NB4 (cell line): ENCODE results near the gene GADL1.

Experiments
- DNase-seq: peaks from one replicate; pipeline ENCODE4 v3.0.0; 2010; ENCODE audit warnings: low read depth
- H3K4me3 ChIP-seq: one replicate; pipeline ENCODE4 v1.5.1; 2011; ENCODE audit warnings: mild to moderate bottlenecking, low read depth, low read length, moderate library complexity
- MYC ChIP-seq: IDR thresholded peaks from 2 replicates; pipeline ENCODE4 v1.6.1; 2011; ENCODE audit warnings: low read depth, low read length
- POLR2A ChIP-seq: IDR thresholded peaks from 2 replicates; pipeline ENCODE4 v1.6.1; 2011; ENCODE audit warnings: mild to moderate bottlenecking; ENCODE audit not compliant: insufficient read length; ENCODE audit errors: extremely low read depth
- TF ChIP-seq, protein P1 (sequence below): IDR thresholded peaks from 2 replicates; pipeline ENCODE4 v1.6.1; 2011; ENCODE audit warnings: low read depth, low read length
- TF ChIP-seq, protein P2 (sequence below): IDR thresholded peaks from one replicate; pipeline ENCODE4 v1.5.1; 2012; ENCODE audit warnings: low read depth, low read length

Gene GADL1

DNA sequence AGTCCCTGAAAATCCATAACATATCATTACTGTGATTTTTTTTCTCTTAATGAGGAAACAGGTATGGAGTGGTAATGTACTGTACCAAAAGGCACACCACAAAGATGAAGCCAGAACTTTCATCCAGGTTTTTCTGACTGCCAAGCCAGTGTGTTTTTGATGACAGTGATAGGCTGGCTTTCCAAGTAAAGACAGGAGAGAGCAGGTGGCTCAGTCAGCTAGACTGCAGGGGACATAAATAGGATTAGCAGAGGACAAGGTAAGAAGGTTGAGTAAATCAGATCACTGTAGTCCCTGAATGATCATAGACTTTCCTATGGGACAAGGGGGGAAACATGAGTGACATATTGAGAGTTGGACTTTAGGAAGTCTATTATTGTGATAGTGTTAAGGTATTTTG, 127.9 kb downstream of the GADL1 start:
- DNase-seq, result no peak
- TF ChIP-seq, protein P1, sequence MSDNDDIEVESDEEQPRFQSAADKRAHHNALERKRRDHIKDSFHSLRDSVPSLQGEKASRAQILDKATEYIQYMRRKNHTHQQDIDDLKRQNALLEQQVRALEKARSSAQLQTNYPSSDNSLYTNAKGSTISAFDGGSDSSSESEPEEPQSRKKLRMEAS, result no peak
- TF ChIP-seq POLR2A (no peak), MYC (no peak)
- TF ChIP-seq, protein P2, sequence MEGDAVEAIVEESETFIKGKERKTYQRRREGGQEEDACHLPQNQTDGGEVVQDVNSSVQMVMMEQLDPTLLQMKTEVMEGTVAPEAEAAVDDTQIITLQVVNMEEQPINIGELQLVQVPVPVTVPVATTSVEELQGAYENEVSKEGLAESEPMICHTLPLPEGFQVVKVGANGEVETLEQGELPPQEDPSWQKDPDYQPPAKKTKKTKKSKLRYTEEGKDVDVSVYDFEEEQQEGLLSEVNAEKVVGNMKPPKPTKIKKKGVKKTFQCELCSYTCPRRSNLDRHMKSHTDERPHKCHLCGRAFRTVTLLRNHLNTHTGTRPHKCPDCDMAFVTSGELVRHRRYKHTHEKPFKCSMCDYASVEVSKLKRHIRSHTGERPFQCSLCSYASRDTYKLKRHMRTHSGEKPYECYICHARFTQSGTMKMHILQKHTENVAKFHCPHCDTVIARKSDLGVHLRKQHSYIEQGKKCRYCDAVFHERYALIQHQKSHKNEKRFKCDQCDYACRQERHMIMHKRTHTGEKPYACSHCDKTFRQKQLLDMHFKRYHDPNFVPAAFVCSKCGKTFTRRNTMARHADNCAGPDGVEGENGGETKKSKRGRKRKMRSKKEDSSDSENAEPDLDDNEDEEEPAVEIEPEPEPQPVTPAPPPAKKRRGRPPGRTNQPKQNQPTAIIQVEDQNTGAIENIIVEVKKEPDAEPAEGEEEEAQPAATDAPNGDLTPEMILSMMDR, result no peak
- H3K4me3 ChIP-seq, result no peak overlapping the region

DNA sequence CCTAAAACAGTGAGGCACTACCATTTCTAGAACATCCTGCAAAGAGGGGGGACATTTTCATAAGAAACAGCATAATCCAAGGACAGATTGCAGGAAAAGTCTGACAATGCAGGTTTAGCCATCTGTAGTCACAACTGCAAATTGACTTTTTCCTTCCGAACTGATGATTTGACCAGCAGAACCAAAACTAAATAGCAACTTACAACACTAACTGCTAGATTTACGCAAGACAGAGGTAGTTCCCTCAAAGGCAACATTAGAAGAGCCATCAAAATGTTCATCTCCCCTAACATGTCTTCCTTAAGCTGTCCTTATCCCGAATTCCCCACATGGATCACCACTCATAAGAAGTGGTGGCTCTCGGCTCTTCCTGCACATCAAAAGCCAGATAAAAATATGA, 129.6 kb downstream of the GADL1 start:
- peak; percentile 6 for DNase-seq
- TF ChIP-seq POLR2A (no peak), MYC (no peak)
- TF ChIP-seq, protein P2, result no peak
- TF ChIP-seq, protein P1, result no peak
- no peak overlapping the region for H3K4me3 ChIP-seq

DNA sequence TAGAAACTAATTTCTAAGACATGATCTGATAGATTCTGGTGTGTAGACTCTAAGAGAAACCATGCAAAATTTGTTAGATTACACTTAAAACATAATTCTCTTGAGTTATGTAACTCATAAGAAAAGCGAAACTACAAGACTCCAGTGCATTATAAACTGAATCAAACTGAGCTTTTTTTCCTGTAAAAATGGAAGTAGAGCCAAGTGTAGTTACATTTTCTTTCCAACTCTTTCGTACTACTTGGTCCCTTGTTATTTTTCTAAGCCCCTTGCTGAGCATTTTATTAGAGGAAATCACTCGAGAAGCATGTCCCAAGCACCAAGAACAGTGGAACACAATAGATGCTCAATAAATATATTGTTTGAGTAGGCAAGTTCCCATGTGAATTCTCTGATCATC, 130.2 kb downstream of the GADL1 start:
- TF ChIP-seq, protein P1, result no peak
- TF ChIP-seq POLR2A (no peak), MYC (no peak)
- TF ChIP-seq, protein P2, result no peak
- no peak overlapping the region for H3K4me3 ChIP-seq
- DNase-seq, result no peak

DNA sequence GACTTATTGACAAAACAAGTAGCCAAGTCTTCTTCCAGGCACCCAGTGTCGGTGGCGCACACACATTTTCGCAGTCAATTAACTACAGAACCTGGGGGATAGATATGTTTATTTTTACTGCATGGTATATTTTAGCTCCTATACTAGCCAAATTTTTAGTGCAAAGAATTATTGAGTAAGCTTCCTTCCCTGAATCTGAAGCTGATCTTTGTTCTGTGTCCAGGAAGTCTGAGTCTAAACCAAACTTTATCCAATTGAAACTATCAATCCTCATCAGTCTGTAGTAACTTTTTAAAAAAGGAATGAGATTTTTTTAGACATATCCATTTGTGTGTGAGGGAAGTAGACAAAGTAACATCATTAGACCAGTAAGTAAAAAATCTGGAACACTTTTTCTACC, 133.1 kb downstream of the GADL1 start:
- H3K4me3 ChIP-seq, result no peak overlapping the region
- TF ChIP-seq POLR2A, result no peak
- TF ChIP-seq, protein P2, result no peak
- no peak for TF ChIP-seq MYC
- TF ChIP-seq, protein P1, result no peak
- DNase-seq, result no peak

DNA sequence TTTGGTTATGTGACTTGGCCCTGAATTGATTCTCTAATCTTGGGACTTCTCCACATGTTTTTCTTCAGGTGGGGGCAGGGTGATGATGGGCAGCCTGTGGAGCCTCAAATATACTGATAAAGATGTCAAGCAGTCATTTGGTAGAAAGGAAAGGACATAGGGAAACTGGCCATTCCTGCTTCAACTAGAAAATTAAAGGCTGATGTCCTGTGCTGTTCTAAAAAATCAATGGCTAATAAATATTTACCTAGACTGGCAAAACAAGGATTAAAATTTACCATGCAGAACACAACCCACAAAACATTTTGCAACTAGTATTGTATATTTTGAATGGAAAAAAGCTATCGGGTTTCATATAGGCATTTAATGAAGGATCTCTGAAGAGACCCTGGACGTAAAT, 133.7 kb downstream of the GADL1 start:
- no peak overlapping the region for H3K4me3 ChIP-seq
- no peak for TF ChIP-seq POLR2A
- TF ChIP-seq, protein P2, result no peak
- TF ChIP-seq, protein P1, result no peak
- TF ChIP-seq MYC, result no peak
- DNase-seq, result no peak

DNA sequence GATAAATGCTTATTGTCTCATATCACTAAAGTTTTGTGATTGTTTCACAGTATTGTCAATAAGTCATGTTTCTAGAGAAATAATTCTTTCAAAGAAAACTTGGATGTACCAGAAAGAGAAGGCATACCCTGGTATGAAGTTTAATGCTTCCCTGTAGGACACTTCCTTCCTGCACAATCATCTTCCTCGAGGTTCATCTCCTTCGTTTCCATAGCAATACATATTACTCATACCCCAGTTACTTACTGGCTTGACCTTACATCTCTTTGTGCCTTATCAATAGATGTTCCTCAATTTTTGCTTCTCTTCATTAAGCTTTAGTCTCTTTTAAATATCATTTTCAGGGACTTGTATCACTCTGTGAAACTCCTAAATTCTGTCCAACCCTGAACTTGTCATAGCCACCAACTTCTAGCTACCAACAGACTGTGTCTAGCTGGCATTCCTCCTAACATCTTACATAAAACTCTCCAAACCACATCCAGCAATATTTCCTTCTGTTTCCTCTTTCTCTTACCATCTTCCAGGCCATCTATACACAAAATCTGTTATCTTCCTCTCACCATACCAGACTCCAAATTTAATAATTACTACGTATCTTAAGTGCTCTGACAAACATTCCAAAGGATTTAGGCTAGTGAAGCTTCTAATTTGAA, 134.3 kb downstream of the GADL1 start:
- no peak overlapping the region for H3K4me3 ChIP-seq
- TF ChIP-seq, protein P1, result no peak
- TF ChIP-seq MYC, result no peak
- TF ChIP-seq POLR2A, result no peak
- TF ChIP-seq, protein P2, result no peak
- no peak for DNase-seq
